HEK293 (cell line): Measurements from ENCODE around the gene LRRC7.

Source experiments
- CTCF ChIA-PET: fragments of 350-600 bp; formaldehyde crosslinking; extraction: SDS; loops from one replicate; lab custom pipeline; 2021; ENCODE audit warnings: antibody characterized with exemption; lab: Yijun Ruan, JAX
- POLR2A ChIA-PET: fragments of 300-600 bp; formaldehyde crosslinking; extraction: SDS; loops from one replicate; lab custom pipeline; 2020; ENCODE audit warnings: antibody characterized with exemption, inconsistent platforms; lab: Yijun Ruan, JAX
- H3K27ac ChIP-seq: fragments of 200-500 bp; sonication (Bioruptor generic); 2 replicates; pipeline ENCODE4 v1.5.1; 2014; ENCODE audit warnings: low read depth, low read length, control low read depth, inconsistent platforms; ENCODE audit errors: extremely low read depth
- H3K36me3 ChIP-seq, 2 experiments: fragments of 200-500 bp in 1 of 2; sonication (Bioruptor generic) in 1 of 2; 1 replicate in 1 of 2; 2 replicates in 1 of 2; pipeline ENCODE4 v1.5.1; 2014 to 2017; ENCODE audit warnings: inconsistent platforms in 2 of 2, low read length in 2 of 2; ENCODE audit not compliant: control insufficient read depth in 2 of 2, insufficient read depth in 1 of 2
- H3K4me1 ChIP-seq: fragments of 200-500 bp; sonication (Bioruptor generic); 2 replicates; pipeline ENCODE4 v1.5.1; 2014; ENCODE audit warnings: mild to moderate bottlenecking, low read length, inconsistent platforms; ENCODE audit not compliant: control insufficient read depth, insufficient read depth
- H3K4me3 ChIP-seq: 2 replicates; pipeline ENCODE4 v1.5.1; 2011; ENCODE audit warnings: low read depth, mild to moderate bottlenecking, control low read depth, low read length, moderate library complexity
- H3K9me3 ChIP-seq: fragments of 200-500 bp; sonication (Bioruptor generic); 2 replicates; pipeline ENCODE4 v1.5.1; 2014; ENCODE audit warnings: low read depth, low read length, inconsistent platforms; ENCODE audit not compliant: control insufficient read depth, insufficient read depth
- FEZF1 ChIP-seq: fragments of 450-650 bp; formaldehyde crosslinking; IDR thresholded peaks from 2 replicates; pipeline ENCODE4 v1.5.1; 2016; ENCODE audit warnings: missing biosample characterization, missing genetic modification characterization
- GLI2 ChIP-seq: fragments of 450-650 bp; formaldehyde crosslinking; IDR thresholded peaks from 2 replicates; pipeline ENCODE4; 2017; ENCODE audit warnings: missing biosample characterization, missing genetic modification characterization, low read depth, borderline replicate concordance
- WT1 ChIP-seq: fragments of 450-650 bp; formaldehyde crosslinking; IDR thresholded peaks from 2 replicates; pipeline ENCODE4 v1.5.1; 2016; ENCODE audit warnings: missing biosample characterization, missing genetic modification characterization
- ZBTB7A ChIP-seq: fragments of 450-650 bp; formaldehyde crosslinking; IDR thresholded peaks from 2 replicates; pipeline ENCODE4 v1.5.1; 2016; ENCODE audit warnings: low read depth, missing biosample characterization, missing genetic modification characterization
- ZFP37 ChIP-seq: fragments of 450-650 bp; formaldehyde crosslinking; IDR thresholded peaks from 2 replicates; pipeline ENCODE4 v1.5.1; 2016; ENCODE audit warnings: missing biosample characterization, missing genetic modification characterization
- ZNF132 ChIP-seq: fragments of 450-650 bp; formaldehyde crosslinking; IDR thresholded peaks from 2 replicates; pipeline ENCODE4 v1.5.1; 2017; ENCODE audit warnings: missing biosample characterization, missing genetic modification characterization, borderline replicate concordance
- ZNF133 ChIP-seq: fragments of 450-650 bp; formaldehyde crosslinking; IDR thresholded peaks from 2 replicates; pipeline ENCODE4 v1.5.1; 2016; ENCODE audit warnings: missing biosample characterization, missing genetic modification characterization
- ZNF157 ChIP-seq: fragments of 450-650 bp; formaldehyde crosslinking; IDR thresholded peaks from 2 replicates; pipeline ENCODE4 v1.5.1; 2016; ENCODE audit warnings: missing biosample characterization, missing genetic modification characterization
- ZNF174 ChIP-seq: fragments of 450-650 bp; formaldehyde crosslinking; IDR thresholded peaks from 2 replicates; pipeline ENCODE4 v1.5.0; 2017; ENCODE audit warnings: missing biosample characterization, mild to moderate bottlenecking, missing genetic modification characterization
- ZNF184 ChIP-seq: fragments of 450-650 bp; IDR thresholded peaks from 2 replicates; pipeline ENCODE4 v1.5.1; 2018; ENCODE audit warnings: missing biosample characterization, mild to moderate bottlenecking, missing genetic modification characterization
- ZNF202 ChIP-seq: fragments of 450-650 bp; formaldehyde crosslinking; IDR thresholded peaks from 2 replicates; pipeline ENCODE4 v1.5.1; 2016; ENCODE audit warnings: missing biosample characterization, missing genetic modification characterization, borderline replicate concordance
- ZNF211 ChIP-seq: fragments of 450-650 bp; formaldehyde crosslinking; IDR thresholded peaks from 2 replicates; pipeline ENCODE4 v1.5.1; 2016; ENCODE audit warnings: low read depth, missing biosample characterization, missing genetic modification characterization
- ZNF266 ChIP-seq: fragments of 450-650 bp; formaldehyde crosslinking; IDR thresholded peaks from 2 replicates; pipeline ENCODE4 v1.5.1; 2016; ENCODE audit warnings: missing biosample characterization, missing genetic modification characterization, low read depth
- ZNF335 ChIP-seq: fragments of 450-650 bp; formaldehyde crosslinking; conservative IDR thresholded peaks from 2 replicates; pipeline ENCODE4 v1.5.1; 2016; ENCODE audit warnings: missing biosample characterization, missing genetic modification characterization
- ZNF394 ChIP-seq: fragments of 450-650 bp; formaldehyde crosslinking; IDR thresholded peaks from 2 replicates; pipeline ENCODE4 v1.5.1; 2016; ENCODE audit warnings: missing biosample characterization, missing genetic modification characterization, mild to moderate bottlenecking, moderate library complexity, borderline replicate concordance
- ZNF416 ChIP-seq: fragments of 450-650 bp; formaldehyde crosslinking; IDR thresholded peaks from 2 replicates; pipeline ENCODE4 v1.5.1; 2016; ENCODE audit warnings: missing biosample characterization, missing genetic modification characterization
- ZNF501 ChIP-seq: fragments of 450-650 bp; formaldehyde crosslinking; IDR thresholded peaks from 2 replicates; pipeline ENCODE4 v1.5.1; 2016; ENCODE audit warnings: missing biosample characterization, missing genetic modification characterization
- ZNF514 ChIP-seq: fragments of 450-650 bp; formaldehyde crosslinking; IDR thresholded peaks from 2 replicates; pipeline ENCODE4 v1.5.1; 2016; ENCODE audit warnings: missing biosample characterization, missing genetic modification characterization
- ZNF548 ChIP-seq: fragments of 450-650 bp; formaldehyde crosslinking; IDR thresholded peaks from 2 replicates; pipeline ENCODE4 v1.5.1; 2016; ENCODE audit warnings: missing biosample characterization, missing genetic modification characterization
- ZNF555 ChIP-seq: fragments of 450-650 bp; formaldehyde crosslinking; conservative IDR thresholded peaks from 2 replicates; pipeline ENCODE4 v1.5.1; 2017; ENCODE audit warnings: missing biosample characterization, mild to moderate bottlenecking, missing genetic modification characterization, inconsistent platforms
- ZNF561 ChIP-seq: fragments of 450-650 bp; IDR thresholded peaks from 2 replicates; pipeline ENCODE4 v1.5.1; 2018; ENCODE audit warnings: missing biosample characterization, missing genetic modification characterization, borderline replicate concordance
- ZNF596 ChIP-seq: fragments of 450-650 bp; IDR thresholded peaks from 2 replicates; pipeline ENCODE4 v1.5.0; 2018; ENCODE audit warnings: missing biosample characterization, mild to moderate bottlenecking, missing genetic modification characterization, moderate library complexity
- ZNF624 ChIP-seq: fragments of 450-650 bp; formaldehyde crosslinking; IDR thresholded peaks from 2 replicates; pipeline ENCODE4 v1.5.1; 2017; ENCODE audit warnings: missing biosample characterization, missing genetic modification characterization
- ZNF670 ChIP-seq: fragments of 450-650 bp; formaldehyde crosslinking; IDR thresholded peaks from 2 replicates; pipeline ENCODE4 v1.5.1; 2016; ENCODE audit warnings: missing biosample characterization, missing genetic modification characterization, low read depth
- ZNF776 ChIP-seq: fragments of 450-650 bp; formaldehyde crosslinking; IDR thresholded peaks from 2 replicates; pipeline ENCODE4 v1.5.0; 2017; ENCODE audit warnings: missing biosample characterization, missing genetic modification characterization, borderline replicate concordance
- ZNF777 ChIP-seq: fragments of 450-650 bp; formaldehyde crosslinking; IDR thresholded peaks from 2 replicates; pipeline ENCODE4 v1.5.1; 2017; ENCODE audit warnings: missing biosample characterization, missing genetic modification characterization, borderline replicate concordance
- ZNF792 ChIP-seq: fragments of 450-650 bp; formaldehyde crosslinking; IDR thresholded peaks from 2 replicates; pipeline ENCODE4 v1.5.1; 2016; ENCODE audit warnings: missing biosample characterization, missing genetic modification characterization
- ZNF843 ChIP-seq: fragments of 450-650 bp; formaldehyde crosslinking; IDR thresholded peaks from 2 replicates; pipeline ENCODE4 v1.5.1; 2016; ENCODE audit warnings: missing biosample characterization, missing genetic modification characterization
- ZSCAN30 ChIP-seq: fragments of 450-650 bp; IDR thresholded peaks from 2 replicates; pipeline ENCODE4 v1.5.1; 2018; ENCODE audit warnings: missing biosample characterization, mild to moderate bottlenecking, missing genetic modification characterization, moderate library complexity
- TF ChIP-seq, protein P1 (sequence below): fragments of 450-650 bp; formaldehyde crosslinking; IDR thresholded peaks from 2 replicates; pipeline ENCODE4 v1.5.1; 2016; ENCODE audit warnings: missing biosample characterization, missing genetic modification characterization
- TF ChIP-seq, protein P2 (sequence below): fragments of 450-650 bp; formaldehyde crosslinking; IDR thresholded peaks from 2 replicates; pipeline ENCODE4 v1.5.1; 2017; ENCODE audit warnings: missing biosample characterization, missing genetic modification characterization
- TF ChIP-seq, protein P3 (sequence below): fragments of 450-650 bp; formaldehyde crosslinking; IDR thresholded peaks from 2 replicates; pipeline ENCODE4; 2016; ENCODE audit warnings: missing biosample characterization, missing genetic modification characterization
- TF ChIP-seq, protein P4 (sequence below): IDR thresholded peaks from 2 replicates; pipeline ENCODE4 v1.6.1; 2011; ENCODE audit warnings: mild to moderate bottlenecking, low read depth, low read length, borderline replicate concordance

LRRC7 gene

DNA sequence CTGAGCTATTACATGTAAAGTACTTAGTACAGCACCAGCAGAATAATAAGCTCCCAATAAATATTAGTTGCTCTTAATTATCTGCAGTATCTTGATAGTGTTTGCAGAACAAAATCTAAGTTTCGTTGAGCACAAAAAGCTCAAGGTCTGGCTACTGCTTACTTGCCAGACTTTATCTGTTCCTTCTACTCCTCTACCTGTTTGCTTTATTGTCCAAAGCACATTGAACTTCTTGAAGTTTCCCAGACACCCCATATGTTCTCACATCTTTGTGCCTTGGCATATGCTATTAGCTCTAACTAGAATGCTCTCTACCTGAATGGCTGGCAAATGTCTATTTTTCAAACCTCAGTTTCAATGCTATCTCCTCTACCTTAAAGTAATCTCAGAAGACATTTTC lies 582.7 kb downstream of the LRRC7 start:
- CTCF ChIA-PET = interaction anchor here (0.7 kb wide), 1 partner anchor 75 kb away, joined by 3 read pairs; no protein-coding TSS in a partner anchor
- Histone ChIP-seq H3K27ac (no peak overlapping the region), H3K9me3 (no peaks in the 10 kb centered on the region), H3K4me1 (no peaks in the 10 kb centered on the region), H3K4me3 (no peak overlapping the region), H3K36me3 (peaks cover 7 to 15% of the 10 kb centered on the region in 2 experiments)
- no peak for TF ChIP-seq ZNF670 (tag by site-specific recombination)
- no peak for TF ChIP-seq ZNF776 (tag by site-specific recombination)
- TF ChIP-seq ZNF792 (tag by site-specific recombination) = no peak
- TF ChIP-seq ZNF132 (tag by site-specific recombination) = no peak
- TF ChIP-seq ZNF184 (tag by site-specific recombination) = no peak
- TF ChIP-seq ZNF174 (tag by site-specific recombination) = no peak
- TF ChIP-seq, protein P1, sequence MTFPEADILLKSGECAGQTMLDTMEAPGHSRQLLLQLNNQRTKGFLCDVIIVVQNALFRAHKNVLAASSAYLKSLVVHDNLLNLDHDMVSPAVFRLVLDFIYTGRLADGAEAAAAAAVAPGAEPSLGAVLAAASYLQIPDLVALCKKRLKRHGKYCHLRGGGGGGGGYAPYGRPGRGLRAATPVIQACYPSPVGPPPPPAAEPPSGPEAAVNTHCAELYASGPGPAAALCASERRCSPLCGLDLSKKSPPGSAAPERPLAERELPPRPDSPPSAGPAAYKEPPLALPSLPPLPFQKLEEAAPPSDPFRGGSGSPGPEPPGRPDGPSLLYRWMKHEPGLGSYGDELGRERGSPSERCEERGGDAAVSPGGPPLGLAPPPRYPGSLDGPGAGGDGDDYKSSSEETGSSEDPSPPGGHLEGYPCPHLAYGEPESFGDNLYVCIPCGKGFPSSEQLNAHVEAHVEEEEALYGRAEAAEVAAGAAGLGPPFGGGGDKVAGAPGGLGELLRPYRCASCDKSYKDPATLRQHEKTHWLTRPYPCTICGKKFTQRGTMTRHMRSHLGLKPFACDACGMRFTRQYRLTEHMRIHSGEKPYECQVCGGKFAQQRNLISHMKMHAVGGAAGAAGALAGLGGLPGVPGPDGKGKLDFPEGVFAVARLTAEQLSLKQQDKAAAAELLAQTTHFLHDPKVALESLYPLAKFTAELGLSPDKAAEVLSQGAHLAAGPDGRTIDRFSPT (tag by site-specific recombination) = no peak
- TF ChIP-seq ZFP37 = no peak
- TF ChIP-seq GLI2 = no peak
- TF ChIP-seq ZNF555 (tag by site-specific recombination) = no peak
- TF ChIP-seq FEZF1 (tag by site-specific recombination) = no peak
- TF ChIP-seq, protein P2, sequence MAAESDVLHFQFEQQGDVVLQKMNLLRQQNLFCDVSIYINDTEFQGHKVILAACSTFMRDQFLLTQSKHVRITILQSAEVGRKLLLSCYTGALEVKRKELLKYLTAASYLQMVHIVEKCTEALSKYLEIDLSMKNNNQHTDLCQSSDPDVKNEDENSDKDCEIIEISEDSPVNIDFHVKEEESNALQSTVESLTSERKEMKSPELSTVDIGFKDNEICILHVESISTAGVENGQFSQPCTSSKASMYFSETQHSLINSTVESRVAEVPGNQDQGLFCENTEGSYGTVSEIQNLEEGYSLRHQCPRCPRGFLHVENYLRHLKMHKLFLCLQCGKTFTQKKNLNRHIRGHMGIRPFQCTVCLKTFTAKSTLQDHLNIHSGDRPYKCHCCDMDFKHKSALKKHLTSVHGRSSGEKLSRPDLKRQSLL (tag by site-specific recombination) = no peak
- TF ChIP-seq ZNF501 (tag by site-specific recombination) = no peak
- no peak for TF ChIP-seq ZNF335 (tag by site-specific recombination)
- TF ChIP-seq ZNF596 (tag by site-specific recombination) = no peak
- no peak for TF ChIP-seq ZNF266 (tag by site-specific recombination)
- POLR2A ChIA-PET = no interaction called here

DNA sequence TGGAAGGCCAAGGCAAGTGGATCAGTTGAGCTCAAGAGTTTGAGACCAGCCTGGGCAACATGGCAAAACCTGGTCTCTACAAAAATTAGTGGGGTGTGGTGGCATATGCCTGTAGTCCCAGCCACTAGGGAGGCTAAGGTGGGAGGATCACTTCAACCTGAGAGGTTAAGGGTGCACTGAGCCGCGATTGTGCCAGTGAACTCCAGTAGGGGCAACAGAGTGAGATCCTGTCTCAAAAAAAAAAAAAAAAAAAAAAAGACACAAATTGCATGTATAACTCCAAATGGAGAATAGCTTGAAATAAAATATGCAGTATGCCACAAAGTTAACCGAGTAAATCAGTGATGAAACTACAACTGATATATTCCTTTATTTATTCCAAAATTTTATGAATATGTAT lies 586.0 kb downstream of the LRRC7 start:
- ChIA-PET CTCF (interaction anchor here (0.6 kb wide), 1 partner anchor 109 kb away, joined by 4 read pairs; no protein-coding TSS in a partner anchor), POLR2A (no interaction called here)
- Histone ChIP-seq H3K9me3 (no peaks in the 10 kb centered on the region), H3K4me1 (no peaks in the 10 kb centered on the region), H3K4me3 (no peak overlapping the region), H3K27ac (no peak overlapping the region), H3K36me3 (peaks cover 3 to 4% of the 10 kb centered on the region in 2 experiments)
- no peak for TF ChIP-seq ZNF416 (tag by site-specific recombination)
- no peak for TF ChIP-seq ZNF777 (tag by site-specific recombination)
- no peak for TF ChIP-seq ZBTB7A (tag by site-specific recombination)
- TF ChIP-seq ZNF394 = no peak
- TF ChIP-seq, protein P3, sequence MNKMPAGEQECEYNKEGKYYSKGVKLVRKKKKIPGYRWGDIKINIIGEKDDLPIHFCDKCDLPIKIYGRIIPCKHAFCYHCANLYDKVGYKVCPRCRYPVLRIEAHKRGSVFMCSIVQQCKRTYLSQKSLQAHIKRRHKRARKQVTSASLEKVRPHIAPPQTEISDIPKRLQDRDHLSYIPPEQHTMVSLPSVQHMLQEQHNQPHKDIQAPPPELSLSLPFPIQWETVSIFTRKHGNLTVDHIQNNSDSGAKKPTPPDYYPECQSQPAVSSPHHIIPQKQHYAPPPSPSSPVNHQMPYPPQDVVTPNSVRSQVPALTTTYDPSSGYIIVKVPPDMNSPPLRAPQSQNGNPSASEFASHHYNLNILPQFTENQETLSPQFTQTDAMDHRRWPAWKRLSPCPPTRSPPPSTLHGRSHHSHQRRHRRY (tag by site-specific recombination) = no peak
- TF ChIP-seq ZNF157 (tag by site-specific recombination) = no peak
- TF ChIP-seq ZNF843 = no peak
- TF ChIP-seq FEZF1 (tag by site-specific recombination) = no peak
- TF ChIP-seq WT1 (tag by site-specific recombination) = no peak
- no peak for TF ChIP-seq ZNF514 (tag by site-specific recombination)
- TF ChIP-seq ZSCAN30 = no peak
- TF ChIP-seq ZNF548 (tag by site-specific recombination) = no peak
- no peak for TF ChIP-seq ZNF211 (tag by site-specific recombination)
- no peak for TF ChIP-seq ZNF202 (tag by site-specific recombination)
- no peak for TF ChIP-seq ZNF561 (tag by site-specific recombination)
- TF ChIP-seq, protein P4, sequence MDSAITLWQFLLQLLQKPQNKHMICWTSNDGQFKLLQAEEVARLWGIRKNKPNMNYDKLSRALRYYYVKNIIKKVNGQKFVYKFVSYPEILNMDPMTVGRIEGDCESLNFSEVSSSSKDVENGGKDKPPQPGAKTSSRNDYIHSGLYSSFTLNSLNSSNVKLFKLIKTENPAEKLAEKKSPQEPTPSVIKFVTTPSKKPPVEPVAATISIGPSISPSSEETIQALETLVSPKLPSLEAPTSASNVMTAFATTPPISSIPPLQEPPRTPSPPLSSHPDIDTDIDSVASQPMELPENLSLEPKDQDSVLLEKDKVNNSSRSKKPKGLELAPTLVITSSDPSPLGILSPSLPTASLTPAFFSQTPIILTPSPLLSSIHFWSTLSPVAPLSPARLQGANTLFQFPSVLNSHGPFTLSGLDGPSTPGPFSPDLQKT = no peak
- TF ChIP-seq ZNF133 (tag by site-specific recombination) = no peak
- TF ChIP-seq ZNF624 (tag by site-specific recombination) = no peak
